Esophagus muscularis mucosa (tissue), 2 donors: Measurements from ENCODE around the gene ANGPT4.

Experiments
- POLR2A ChIP-seq: fragments of 450-650 bp; IDR thresholded peaks from one replicate; pipeline ENCODE4 v1.6.1; 2017; ENCODE audit warnings: antibody characterized with exemption, moderate library complexity, mild to moderate bottlenecking, low read depth
- POLR2AphosphoS5 ChIP-seq, 2 donors: sonication (generic); formaldehyde crosslinking; IDR thresholded peaks; one replicate each; pipeline ENCODE4 v1.6.1; 2017; ENCODE audit warnings: antibody characterized with exemption in 2 of 2

DNA sequence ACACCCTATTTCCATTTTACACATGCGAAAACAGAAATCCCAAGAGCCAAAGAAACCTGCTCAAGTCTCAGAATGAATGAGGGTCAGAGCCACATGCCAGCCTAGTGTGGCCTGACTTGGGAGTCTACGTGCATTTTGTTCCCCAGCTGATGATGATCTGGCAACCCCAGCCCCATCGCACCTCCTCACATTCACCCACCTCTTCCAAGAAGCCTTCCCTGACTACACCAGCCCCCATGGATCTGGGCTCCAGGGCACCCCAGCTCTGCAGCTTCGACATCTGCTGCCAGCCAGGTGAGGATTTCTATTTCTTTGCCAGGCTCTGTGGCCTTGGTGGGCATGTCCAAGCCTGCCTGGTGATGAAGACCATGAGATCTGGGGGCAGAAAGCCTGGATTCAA lies 41.0 kb downstream of the ANGPT4 start:
- TF ChIP-seq POLR2A = no peak
- no peak for TF ChIP-seq POLR2AphosphoS5 (IDR thresholded peaks at IDR 0.05)
